ENCODE results near the gene CALML3.
A peak's percentile ranks its signal among the peaks of the same experiment; 100 is the strongest.
"Not testable (repeated sequence)": the region's sequence is repeated elsewhere in the genome, so short reads cannot be mapped to it uniquely, and the experiment has no call there.

The CALML3 gene

GRCh38 chr10:5559022-5559421 lies 34.3 kb downstream of the CALML3 start:
- not testable (repeated sequence) for DNase-seq

GRCh38 chr10:5559642-5560141 lies 34.9 kb downstream of the CALML3 start:
- DNase-seq = no peak

GRCh38 chr10:5560142-5560816 lies 35.5 kb downstream of the CALML3 start:
- no peak for DNase-seq

GRCh38 chr10:5560817-5561703 lies 36.3 kb downstream of the CALML3 start:
- no peak for DNase-seq

- DNase-seq = no peak
These were observed 37.2 kb downstream of the CALML3 start for GRCh38 chr10:5561704-5562645.

GRCh38 chr10:5563321-5563961 lies 38.7 kb downstream of the CALML3 start:
- no peak for DNase-seq

GRCh38 chr10:5563991-5564536 lies 39.3 kb downstream of the CALML3 start:
- DNase-seq = peak in 1 of 2 donors; percentile 34

GRCh38 chr10:5564537-5565204 lies 39.9 kb downstream of the CALML3 start:
- DNase-seq = no peak

- DNase-seq = no peak
These were observed 40.4 kb downstream of the CALML3 start for GRCh38 chr10:5565205-5565545.

GRCh38 chr10:5565671-5566581 lies 41.2 kb downstream of the CALML3 start:
- no peak for DNase-seq

GRCh38 chr10:5566614-5567013 lies 41.9 kb downstream of the CALML3 start:
- DNase-seq = peak in 1 of 2 donors; percentile 37

- DNase-seq = no peak
These were observed 42.7 kb downstream of the CALML3 start for GRCh38 chr10:5567477-5567876.

- no peak for DNase-seq
These were observed 44.2 kb downstream of the CALML3 start for GRCh38 chr10:5568984-5569383.

GRCh38 chr10:5569568-5569967 lies 44.8 kb downstream of the CALML3 start:
- DNase-seq = no peak

- no peak for DNase-seq
These were observed 45.4 kb downstream of the CALML3 start for GRCh38 chr10:5570007-5570655.

- DNase-seq = no peak
These were observed 46.4 kb downstream of the CALML3 start for GRCh38 chr10:5570979-5571810.

- DNase-seq = no peak
These were observed 47.1 kb downstream of the CALML3 start for GRCh38 chr10:5571826-5572225.

- DNase-seq = no peak
These were observed 48.7 kb downstream of the CALML3 start for GRCh38 chr10:5573319-5573950.
